Measurements from ENCODE around the gene GGNBP2. TPM values are rescaled to one million over a fixed set of nuclear protein-coding genes. Genes with fewer than 3 reads are reported as not detected.

GGNBP2 gene
- total RNA-seq (100 to 1,000 TPM in 2 of 5 donors, 10 to 100 TPM in 3; 15.8 to 161 (median 69.8) TPM), polyA plus RNA-seq (10 to 100 TPM; 24.7 to 40.2 (median 38.9) TPM)
- long read RNA-seq, donor 1, partial matches to known transcripts, result 0 of 4 reads
- long read RNA-seq, donor 1, other reads (novel, unspliced or antisense), result 0 of 4 reads
- long read RNA-seq, donor 2, partial matches to known transcripts, result 0 of 9 reads
- long read RNA-seq, donor 2, other reads (novel, unspliced or antisense), result 0 of 9 reads
- long read RNA-seq, donor 3, partial matches to known transcripts, result 0 of 4 reads
- long read RNA-seq, donor 3, other reads (novel, unspliced or antisense), result 0 of 4 reads
- long read RNA-seq, donor 4, partial matches to known transcripts, result 0 of 1 reads
- long read RNA-seq, donor 4, other reads (novel, unspliced or antisense), result 0 of 1 reads
- long read RNA-seq, donor 5, partial matches to known transcripts, result 7 of 16 reads
- long read RNA-seq, donor 5, other reads (novel, unspliced or antisense), result 0 of 16 reads
- long read RNA-seq, donor 6, transcript GGNBP2-212 (14 exons, 2,847 nt), result minor isoform, 7 of 38 reads
- long read RNA-seq, donor 6, transcript GGNBP2-214 (4 exons, 695 nt), result minor isoform, 6 of 38 reads
- long read RNA-seq, donor 6, transcript GGNBP2-210 (2 exons, 2,315 nt), result minor isoform, 6 of 38 reads
- long read RNA-seq, donor 6, transcript GGNBP2-218 (2 exons, 680 nt), result major isoform, 8 of 38 reads
- long read RNA-seq, donor 6, partial matches to known transcripts, result 11 of 38 reads
- long read RNA-seq, donor 6, other reads (novel, unspliced or antisense), result 0 of 38 reads
- long read RNA-seq, donor 7, transcript GGNBP2-214 (4 exons, 695 nt), result major isoform, 5 of 15 reads
- long read RNA-seq, donor 7, partial matches to known transcripts, result 0 of 15 reads
- long read RNA-seq, donor 7, other reads (novel, unspliced or antisense), result 0 of 15 reads
- long read RNA-seq, donor 8, partial matches to known transcripts, result 5 of 16 reads
- long read RNA-seq, donor 8, other reads (novel, unspliced or antisense), result 0 of 16 reads
- long read RNA-seq, donor 9, partial matches to known transcripts, result 0 of 8 reads
- long read RNA-seq, donor 9, other reads (novel, unspliced or antisense), result 0 of 8 reads
- long read RNA-seq, donor 10, transcript GGNBP2-210 (2 exons, 2,315 nt), result major isoform, 5 of 7 reads
- long read RNA-seq, donor 10, partial matches to known transcripts, result 0 of 7 reads
- long read RNA-seq, donor 10, other reads (novel, unspliced or antisense), result 0 of 7 reads

- TF ChIP-seq EP300 (IDR thresholded peaks at IDR 0.05), result no peak
- no peak for TF ChIP-seq CTCF (IDR thresholded peaks at IDR 0.05)
- TF ChIP-seq POLR2AphosphoS5 (IDR thresholded peaks at IDR 0.05), result peak; percentile 67 to 98 (median 98)
- TF ChIP-seq POLR2A (IDR thresholded peaks at IDR 0.05), result peak in 2 of 4 donors; percentile 81 to 93
- Histone ChIP-seq H3K4me1 (peaks cover 41 to 52% (median 48%) of the 10 kb centered on the region in 4 donors), H3K36me3 (peaks cover 0 to 7% (median 0%) of the 10 kb centered on the region in 4 donors), H3K9me3 (no peaks in the 10 kb centered on the region), H3K4me3 (peak within 1 kb of the TSS; percentile 70 to 100 (median 94)), H3K27me3 (no peaks in the 10 kb centered on the region), H3K27ac (peak within 1 kb of the TSS; percentile 99 to 100 (median 100))
- WGBS, 5 donors, result 0 to 1% (median 0%) methylated on average over 28 to 71 of the region's 71 CpGs
- DNase-seq, result peak; percentile 92 to 98
- intact Hi-C loops (cut with DNase I; ENCODE audit: low total_unique reads), result no loop called here
Observed at GRCh38 chr17:36544307-36545076, at the start of gene GGNBP2. Gene GGNBP2, plus strand, starts transcription at chr17:36544919. Its CDS starts 806 bp downstream, at chr17:36545725.

GRCh38 chr17:36495076-36495578, 49.6 kb upstream of the GGNBP2 start:
- Histone ChIP-seq H3K27me3 (no peaks in the 10 kb centered on the region), H3K27ac (no peak overlapping the region), H3K36me3 (peaks cover 42 to 88% (median 81%) of the 10 kb centered on the region in 4 donors), H3K9me3 (no peaks in the 10 kb centered on the region), H3K4me1 (peaks cover 6 to 15% (median 9%) of the 10 kb centered on the region in 4 donors), H3K4me3 (no peak overlapping the region)
- no peak for TF ChIP-seq EP300 (IDR thresholded peaks at IDR 0.05)
- no peak for TF ChIP-seq POLR2A (IDR thresholded peaks at IDR 0.05)
- TF ChIP-seq CTCF (IDR thresholded peaks at IDR 0.05), result no peak
- no peak for TF ChIP-seq POLR2AphosphoS5 (IDR thresholded peaks at IDR 0.05)
- intact Hi-C loops (cut with DNase I; ENCODE audit: low total_unique reads), result no loop called here
- no peak for DNase-seq
- 69 to 80% (median 73%) methylated on average over 3 of the region's 3 CpGs for WGBS, 5 donors

- Histone ChIP-seq H3K27me3 (no peaks in the 10 kb centered on the region), H3K9me3 (no peaks in the 10 kb centered on the region), H3K36me3 (peaks cover 42 to 99% (median 92%) of the 10 kb centered on the region in 4 donors), H3K27ac (no peak overlapping the region), H3K4me3 (no peak overlapping the region), H3K4me1 (peaks cover 0 to 15% (median 9%) of the 10 kb centered on the region in 4 donors)
- intact Hi-C loops (cut with DNase I; ENCODE audit: low total_unique reads), result no loop called here
- TF ChIP-seq CTCF (IDR thresholded peaks at IDR 0.05) (no peak), POLR2AphosphoS5 (IDR thresholded peaks at IDR 0.05) (no peak), POLR2A (IDR thresholded peaks at IDR 0.05) (no peak), EP300 (IDR thresholded peaks at IDR 0.05) (no peak)
- WGBS, 5 donors, result 90 to 95% (median 92%) methylated on average over 9 of the region's 9 CpGs
- DNase-seq, result no peak
Observed at GRCh38 chr17:36496018-36496789, 48.5 kb upstream of the GGNBP2 start.

Data from stomach (tissue), 19 donors.